ENCODE results near the gene ARHGEF12. TPM values are rescaled to one million over a fixed set of nuclear protein-coding genes. Genes with fewer than 3 reads are reported as not detected.
A peak's percentile ranks its signal among the peaks of the same experiment; 100 is the strongest.

ARHGEF12 gene
- total and polyA plus RNA-seq, 10 of the 15 experiments (the other 5 are each of a cell fraction or from before 2014, with no cell fraction given): 2.7 to 40.8 (median 20.9) TPM

GRCh38 chr11:120335908-120336640 is at the start of gene ARHGEF12 (continued):
- TF ChIP-seq ZNF207 (IDR thresholded peaks at IDR 0.05; ENCODE audit: borderline replicate concordance): no peak
- no peak for TF ChIP-seq RBBP5 (conservative IDR thresholded peaks at IDR 0.05)
- peak; percentile 58; the same call in 1 of the 2 replicates for TF ChIP-seq FOXM1 (IDR thresholded peaks at IDR 0.05; ENCODE audit: low read depth, low read length)
- TF ChIP-seq LARP7 (IDR thresholded peaks at IDR 0.05): peak; percentile 86
- TF ChIP-seq, protein P1, sequence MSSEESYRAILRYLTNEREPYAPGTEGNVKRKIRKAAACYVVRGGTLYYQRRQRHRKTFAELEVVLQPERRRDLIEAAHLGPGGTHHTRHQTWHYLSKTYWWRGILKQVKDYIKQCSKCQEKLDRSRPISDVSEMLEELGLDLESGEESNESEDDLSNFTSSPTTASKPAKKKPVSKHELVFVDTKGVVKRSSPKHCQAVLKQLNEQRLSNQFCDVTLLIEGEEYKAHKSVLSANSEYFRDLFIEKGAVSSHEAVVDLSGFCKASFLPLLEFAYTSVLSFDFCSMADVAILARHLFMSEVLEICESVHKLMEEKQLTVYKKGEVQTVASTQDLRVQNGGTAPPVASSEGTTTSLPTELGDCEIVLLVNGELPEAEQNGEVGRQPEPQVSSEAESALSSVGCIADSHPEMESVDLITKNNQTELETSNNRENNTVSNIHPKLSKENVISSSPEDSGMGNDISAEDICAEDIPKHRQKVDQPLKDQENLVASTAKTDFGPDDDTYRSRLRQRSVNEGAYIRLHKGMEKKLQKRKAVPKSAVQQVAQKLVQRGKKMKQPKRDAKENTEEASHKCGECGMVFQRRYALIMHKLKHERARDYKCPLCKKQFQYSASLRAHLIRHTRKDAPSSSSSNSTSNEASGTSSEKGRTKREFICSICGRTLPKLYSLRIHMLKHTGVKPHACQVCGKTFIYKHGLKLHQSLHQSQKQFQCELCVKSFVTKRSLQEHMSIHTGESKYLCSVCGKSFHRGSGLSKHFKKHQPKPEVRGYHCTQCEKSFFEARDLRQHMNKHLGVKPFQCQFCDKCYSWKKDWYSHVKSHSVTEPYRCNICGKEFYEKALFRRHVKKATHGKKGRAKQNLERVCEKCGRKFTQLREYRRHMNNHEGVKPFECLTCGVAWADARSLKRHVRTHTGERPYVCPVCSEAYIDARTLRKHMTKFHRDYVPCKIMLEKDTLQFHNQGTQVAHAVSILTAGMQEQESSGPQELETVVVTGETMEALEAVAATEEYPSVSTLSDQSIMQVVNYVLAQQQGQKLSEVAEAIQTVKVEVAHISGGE (CRISPR knock-in tag; IDR thresholded peaks at IDR 0.05): peak; percentile 36; the same call in 1 of the 2 replicates
- peak; percentile 96 for TF ChIP-seq TARDBP (IDR thresholded peaks at IDR 0.05; ENCODE audit: borderline replicate concordance)
- peak; percentile 93 for TF ChIP-seq SMARCA5 (IDR thresholded peaks at IDR 0.05)
- peak; percentile 43; the same call in 1 of the 2 replicates for TF ChIP-seq HCFC1 (IDR thresholded peaks at IDR 0.05; ENCODE audit: low read length)
- peak; percentile 49 for TF ChIP-seq SP1 (IDR thresholded peaks at IDR 0.05; ENCODE audit: low read depth, low read length)
- peak; percentile 82; the same call in 1 of the 2 replicates for TF ChIP-seq RB1 (IDR thresholded peaks at IDR 0.05; ENCODE audit: borderline replicate concordance)
- 0 out of 2 replicates have a peak, but pooled peaks have one; percentile 35 for TF ChIP-seq ASH2L (IDR thresholded peaks at IDR 0.05; ENCODE audit: borderline replicate concordance, low read depth)
- TF ChIP-seq, protein P2, sequence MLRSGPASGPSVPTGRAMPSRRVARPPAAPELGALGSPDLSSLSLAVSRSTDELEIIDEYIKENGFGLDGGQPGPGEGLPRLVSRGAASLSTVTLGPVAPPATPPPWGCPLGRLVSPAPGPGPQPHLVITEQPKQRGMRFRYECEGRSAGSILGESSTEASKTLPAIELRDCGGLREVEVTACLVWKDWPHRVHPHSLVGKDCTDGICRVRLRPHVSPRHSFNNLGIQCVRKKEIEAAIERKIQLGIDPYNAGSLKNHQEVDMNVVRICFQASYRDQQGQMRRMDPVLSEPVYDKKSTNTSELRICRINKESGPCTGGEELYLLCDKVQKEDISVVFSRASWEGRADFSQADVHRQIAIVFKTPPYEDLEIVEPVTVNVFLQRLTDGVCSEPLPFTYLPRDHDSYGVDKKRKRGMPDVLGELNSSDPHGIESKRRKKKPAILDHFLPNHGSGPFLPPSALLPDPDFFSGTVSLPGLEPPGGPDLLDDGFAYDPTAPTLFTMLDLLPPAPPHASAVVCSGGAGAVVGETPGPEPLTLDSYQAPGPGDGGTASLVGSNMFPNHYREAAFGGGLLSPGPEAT (IDR thresholded peaks at IDR 0.05; ENCODE audit: low read depth): peak; percentile 85
- TF ChIP-seq NRF1 (conservative IDR thresholded peaks at IDR 0.05; ENCODE audit: low read depth, low read length): no peak
- no peak; the same call in 1 of the 2 replicates for TF ChIP-seq POLR2AphosphoS2 (IDR thresholded peaks at IDR 0.05; ENCODE audit: low read depth, low read length)
- no peak for TF ChIP-seq NFYA (IDR thresholded peaks at IDR 0.05; ENCODE audit: borderline replicate concordance, low read depth, low read length)
- no peak for TF ChIP-seq ZNF274 (IDR thresholded peaks at IDR 0.05; ENCODE audit: insufficient read depth, insufficient read length)
- peak; percentile 18; the same call in 1 of the 2 replicates for TF ChIP-seq MAX (IDR thresholded peaks at IDR 0.05; ENCODE audit: low read depth, low read length)
- peak; percentile 64; the same call in 1 of the 2 replicates for TF ChIP-seq CHD1 (IDR thresholded peaks at IDR 0.05; ENCODE audit: low read depth, low read length)
- no peak for TF ChIP-seq E4F1 (IDR thresholded peaks at IDR 0.05; ENCODE audit: borderline replicate concordance, partially characterized antibody)
- peak; percentile 84 for TF ChIP-seq MLLT1 (IDR thresholded peaks at IDR 0.05)
- 0 out of 2 replicates have a peak, but pooled peaks have one; percentile 52 for TF ChIP-seq CBFB (IDR thresholded peaks at IDR 0.05; ENCODE audit: low read depth)
- TF ChIP-seq POU2F2 (IDR thresholded peaks at IDR 0.05; ENCODE audit: borderline replicate concordance, low read depth, low read length): no peak
